ENCODE results near the gene SCNN1G. TPM values are rescaled to one million over a fixed set of nuclear protein-coding genes. Genes with fewer than 3 reads are reported as not detected.

The SCNN1G gene
- polyA plus RNA-seq, 3 donors, result not detected

DNA sequence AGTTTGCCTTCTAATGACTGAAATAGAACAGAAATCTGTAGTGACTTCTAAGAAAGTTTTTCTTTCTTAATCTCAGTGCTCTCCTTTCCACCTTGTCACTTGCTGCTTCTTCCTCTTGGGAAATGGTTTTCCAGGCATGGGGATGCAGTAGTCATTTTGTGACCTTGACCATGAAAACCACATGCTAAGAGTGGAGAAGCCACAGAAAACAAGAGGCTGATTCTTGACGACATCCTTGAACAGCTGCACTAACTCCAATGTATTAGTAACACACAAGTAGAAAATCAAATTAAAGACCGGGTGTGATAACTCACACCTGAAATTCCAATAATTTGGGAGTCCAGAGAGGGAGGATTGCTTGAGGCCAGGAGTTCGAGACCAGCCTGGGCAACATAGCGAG, 17.8 kb upstream of the SCNN1G start:
- no peak overlapping the region for H3K27ac Mint-ChIP-seq
- Histone ChIP-seq H3K79me2 (ENCODE audit: insufficient read depth, low read length) (no peaks in the 10 kb centered on the region), H3K36me3 (replicated peaks in 1 of 2; ENCODE audit: control insufficient read depth in 1 of 2, insufficient read depth in 2 of 2, low read length in 2 of 2) (no peaks in the 10 kb centered on the region), H3K4me2 (replicated peaks; ENCODE audit: extremely low read depth, low read length, poor library complexity, severe bottlenecking) (no peak overlapping the region), H3K27ac (ENCODE audit: low read depth in 1 of 2, low read length in 2 of 2) (no peak overlapping the region), H3K9me3 (replicated peaks in 1 of 2; ENCODE audit: control insufficient read depth in 1 of 2, insufficient read depth in 1 of 2, low read length in 2 of 2) (no peaks in the 10 kb centered on the region), H3K4me3 (replicated peaks in 1 of 3; ENCODE audit: low read depth in 2 of 3, low read length in 3 of 3) (no peak overlapping the region), H3K4me1 (ENCODE audit: control insufficient read depth in 1 of 2, insufficient read depth in 2 of 2, low read length in 2 of 2) (no peaks in the 10 kb centered on the region), H3K9ac (ENCODE audit: insufficient read depth, low read length, poor library complexity, severe bottlenecking) (no peak overlapping the region), H2AFZ (ENCODE audit: insufficient read depth, low read depth, low read length, poor library complexity, severe bottlenecking) (no peak overlapping the region), H4K20me1 (ENCODE audit: insufficient read depth, low read length) (no peaks in the 10 kb centered on the region), H3K27me3 (ENCODE audit: control insufficient read depth in 2 of 2, insufficient read depth in 2 of 2, low read length in 2 of 2) (peaks cover 4 to 8% of the 10 kb centered on the region in 2 donors)
- no peak overlapping the region for H3K4me3 Mint-ChIP-seq
- H3K36me3 Mint-ChIP-seq, result no peaks in the 10 kb centered on the region
- peaks cover 5% of the 10 kb centered on the region for H3K4me1 Mint-ChIP-seq
- no peak for TF ChIP-seq CTCF (IDR thresholded peaks at IDR 0.05)
- peaks cover 0 to 4% (median 0%) of the 10 kb centered on the region in 7 donors for H3K9me3 Mint-ChIP-seq
- DNase-seq, result no peak
- WGBS (ENCODE audit: insufficient coverage), result no CpG with 5 or more reads among the region's 4 CpGs
- peaks cover 3 to 30% (median 18%) of the 10 kb centered on the region in 3 donors for H3K27me3 Mint-ChIP-seq (ENCODE audit: low read depth in 3 of 3)
- intact Hi-C loops (cut with micrococcal nuclease), result no loop called here

DNA sequence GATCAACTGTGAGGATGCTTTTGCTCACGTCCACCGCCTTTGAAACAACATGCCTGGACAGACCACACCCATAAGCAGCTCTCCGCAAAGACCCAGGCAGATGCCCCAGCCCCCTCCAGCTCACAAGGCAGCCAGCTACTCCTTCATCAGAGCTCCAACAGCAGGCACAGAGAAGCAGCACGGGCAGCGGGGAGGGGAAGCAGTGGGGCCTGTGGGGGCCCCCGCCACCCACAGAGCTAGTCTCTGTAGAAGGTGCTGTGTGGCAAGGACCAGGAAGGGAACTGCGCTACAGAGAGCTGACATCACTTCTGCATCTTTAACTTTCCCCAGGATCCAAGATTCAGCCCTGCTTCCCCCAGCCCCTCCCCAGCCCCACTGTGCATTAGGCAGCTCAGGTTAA, 10.0 kb upstream of the SCNN1G start:
- Mint-ChIP-seq H3K27ac (no peak overlapping the region), H3K4me3 (no peak overlapping the region)

More for the DNA sequence above, 10.0 kb upstream of the SCNN1G start:
- H3K79me2 ChIP-seq (ENCODE audit: insufficient read depth, low read length), result no peaks in the 10 kb centered on the region
- Mint-ChIP-seq H3K4me1 (peaks cover 8% of the 10 kb centered on the region), H3K27me3 (ENCODE audit: low read depth in 3 of 3) (peaks cover 11 to 32% (median 14%) of the 10 kb centered on the region in 3 donors), H3K9me3 (peaks cover 0 to 3% (median 0%) of the 10 kb centered on the region in 7 donors), H3K36me3 (no peaks in the 10 kb centered on the region)
- no peaks in the 10 kb centered on the region for H4K20me1 ChIP-seq (ENCODE audit: insufficient read depth, low read length)
- peaks cover 5 to 8% of the 10 kb centered on the region in 2 donors for H3K4me1 ChIP-seq (ENCODE audit: control insufficient read depth in 1 of 2, insufficient read depth in 2 of 2, low read length in 2 of 2)
- H2AFZ ChIP-seq (ENCODE audit: insufficient read depth, low read depth, low read length, poor library complexity, severe bottlenecking), result no peak overlapping the region
- no peak for TF ChIP-seq CTCF (IDR thresholded peaks at IDR 0.05)
- no peak overlapping the region for H3K4me3 ChIP-seq (replicated peaks in 1 of 3; ENCODE audit: low read depth in 2 of 3, low read length in 3 of 3)
- peaks cover 0 to 2% of the 10 kb centered on the region in 2 donors for H3K27me3 ChIP-seq (ENCODE audit: control insufficient read depth in 2 of 2, insufficient read depth in 2 of 2, low read length in 2 of 2)
- H3K9me3 ChIP-seq (replicated peaks in 1 of 2; ENCODE audit: control insufficient read depth in 1 of 2, insufficient read depth in 1 of 2, low read length in 2 of 2), result no peaks in the 10 kb centered on the region
- H3K27ac ChIP-seq (ENCODE audit: low read depth in 1 of 2, low read length in 2 of 2), result no peak overlapping the region
- no peaks in the 10 kb centered on the region for H3K36me3 ChIP-seq (replicated peaks in 1 of 2; ENCODE audit: control insufficient read depth in 1 of 2, insufficient read depth in 2 of 2, low read length in 2 of 2)
- no peak for DNase-seq
- intact Hi-C loops (cut with micrococcal nuclease), result no loop called here
- 20% methylated on average over 1 of the region's 7 CpGs for WGBS (ENCODE audit: insufficient coverage)
- H3K4me2 ChIP-seq (replicated peaks; ENCODE audit: extremely low read depth, low read length, poor library complexity, severe bottlenecking), result no peak overlapping the region
- H3K9ac ChIP-seq (ENCODE audit: insufficient read depth, low read length, poor library complexity, severe bottlenecking), result no peak overlapping the region

All from CD14-positive monocyte (primary cell).